Activated T-cell treated with anti-CD3 and anti-CD28 coated beads, Interleukin-2, amount 50 U/mL, for 24 hours (primary cell): ENCODE measurements around the gene SON.
"Not testable (repeated sequence)": the region's sequence is repeated elsewhere in the genome, so short reads cannot be mapped to it uniquely, and the experiment has no call there.

Source experiments
- DNase-seq: peaks from one replicate; pipeline ENCODE4 v3.0.0-alpha.2; 2020
- H3K27ac Mint-ChIP-seq: 2 replicates; pipeline ENCODE4 v1.8.0; 2020; ENCODE audit warnings: mild to moderate bottlenecking, mixed read lengths
- H3K27me3 Mint-ChIP-seq: 2 replicates; pipeline ENCODE4 v1.8.0; 2020; ENCODE audit warnings: mixed read lengths
- H3K36me3 Mint-ChIP-seq: 2 replicates; pipeline ENCODE4 v1.8.0; 2020; ENCODE audit warnings: low read depth, mixed read lengths
- H3K4me1 Mint-ChIP-seq: 2 replicates; pipeline ENCODE4 v1.8.0; 2020; ENCODE audit warnings: low read depth, mixed read lengths
- H3K4me3 Mint-ChIP-seq: 2 replicates; pipeline ENCODE4 v1.8.0; 2020; ENCODE audit warnings: mild to moderate bottlenecking, moderate library complexity, mixed read lengths
- H3K9me3 Mint-ChIP-seq: 2 replicates; pipeline ENCODE4 v1.8.0; 2020; ENCODE audit warnings: mixed read lengths

SON gene

GRCh38 chr21:33542640-33543504 is at the start of gene SON:
TSS of gene SON (plus strand) at chr21:33543038. CDS start at chr21:33543093, 55 bp downstream.
- Mint-ChIP-seq H3K27me3 (no peaks in the 10 kb centered on the region), H3K27ac (peak within 1 kb of the TSS; percentile 100), H3K36me3 (peaks cover 88% of the 10 kb centered on the region), H3K9me3 (no peaks in the 10 kb centered on the region), H3K4me1 (peaks cover 36% of the 10 kb centered on the region), H3K4me3 (peak within 1 kb of the TSS; percentile 96)
- peak; percentile 95 for DNase-seq

GRCh38 chr21:33493756-33494155 is 49.1 kb upstream of the SON start:
- Mint-ChIP-seq H3K27me3 (no peaks in the 10 kb centered on the region), H3K9me3 (no peaks in the 10 kb centered on the region), H3K36me3 (no peaks in the 10 kb centered on the region), H3K27ac (no peak overlapping the region), H3K4me1 (peaks cover 10% of the 10 kb centered on the region), H3K4me3 (no peak overlapping the region)
- no peak for DNase-seq

GRCh38 chr21:33495743-33496142 is 47.1 kb upstream of the SON start:
- H3K4me3 Mint-ChIP-seq: no peak overlapping the region
- H3K9me3 Mint-ChIP-seq: no peaks in the 10 kb centered on the region
- H3K4me1 Mint-ChIP-seq: peaks cover 8% of the 10 kb centered on the region
- DNase-seq: no peak
- H3K27me3 Mint-ChIP-seq: no peaks in the 10 kb centered on the region
- H3K27ac Mint-ChIP-seq: no peak overlapping the region
- no peaks in the 10 kb centered on the region for H3K36me3 Mint-ChIP-seq

GRCh38 chr21:33496345-33496744 is 46.5 kb upstream of the SON start:
- Mint-ChIP-seq H3K27ac (no peak overlapping the region), H3K4me3 (no peak overlapping the region), H3K9me3 (no peaks in the 10 kb centered on the region), H3K27me3 (no peaks in the 10 kb centered on the region), H3K4me1 (peaks cover 5% of the 10 kb centered on the region), H3K36me3 (peaks cover 2% of the 10 kb centered on the region)
- no peak for DNase-seq

- Mint-ChIP-seq H3K4me1 (no peaks in the 10 kb centered on the region), H3K4me3 (no peak overlapping the region), H3K36me3 (peaks cover 90% of the 10 kb centered on the region), H3K27ac (no peak overlapping the region), H3K27me3 (no peaks in the 10 kb centered on the region), H3K9me3 (no peaks in the 10 kb centered on the region)
- DNase-seq: no peak
Observed at GRCh38 chr21:33505833-33506232, 37.0 kb upstream of the SON start.

- not testable (repeated sequence) for H3K9me3 Mint-ChIP-seq, H3K4me3 Mint-ChIP-seq, DNase-seq, H3K27ac Mint-ChIP-seq, H3K27me3 Mint-ChIP-seq, H3K4me1 Mint-ChIP-seq
- peaks cover 95% of the 10 kb centered on the region for H3K36me3 Mint-ChIP-seq
Observed at GRCh38 chr21:33507003-33507402, 35.8 kb upstream of the SON start.

GRCh38 chr21:33510826-33511225 is 32.0 kb upstream of the SON start:
- Mint-ChIP-seq H3K4me1 (peaks cover 12% of the 10 kb centered on the region), H3K27me3 (no peaks in the 10 kb centered on the region), H3K4me3 (no peak overlapping the region), H3K27ac (no peak overlapping the region), H3K9me3 (no peaks in the 10 kb centered on the region), H3K36me3 (peaks cover 88% of the 10 kb centered on the region)
- no peak for DNase-seq

- no peak for DNase-seq
- no peak overlapping the region for H3K27ac Mint-ChIP-seq
- H3K36me3 Mint-ChIP-seq: peaks cover 87% of the 10 kb centered on the region
- no peaks in the 10 kb centered on the region for H3K27me3 Mint-ChIP-seq
- H3K4me1 Mint-ChIP-seq: peaks cover 12% of the 10 kb centered on the region
- H3K4me3 Mint-ChIP-seq: no peak overlapping the region
- no peaks in the 10 kb centered on the region for H3K9me3 Mint-ChIP-seq
Observed at GRCh38 chr21:33511639-33512038, 31.2 kb upstream of the SON start.

GRCh38 chr21:33512481-33512880 is 30.4 kb upstream of the SON start:
- DNase-seq: no peak
- peaks cover 12% of the 10 kb centered on the region for H3K4me1 Mint-ChIP-seq
- H3K9me3 Mint-ChIP-seq: no peaks in the 10 kb centered on the region
- H3K36me3 Mint-ChIP-seq: peaks cover 88% of the 10 kb centered on the region
- H3K4me3 Mint-ChIP-seq: no peak overlapping the region
- no peak overlapping the region for H3K27ac Mint-ChIP-seq
- no peaks in the 10 kb centered on the region for H3K27me3 Mint-ChIP-seq

- H3K27me3 Mint-ChIP-seq: no peaks in the 10 kb centered on the region
- no peak for DNase-seq
- H3K4me1 Mint-ChIP-seq: peaks cover 12% of the 10 kb centered on the region
- peak overlapping the region; percentile 27 for H3K27ac Mint-ChIP-seq
- peaks cover 88% of the 10 kb centered on the region for H3K36me3 Mint-ChIP-seq
- no peaks in the 10 kb centered on the region for H3K9me3 Mint-ChIP-seq
- H3K4me3 Mint-ChIP-seq: no peak overlapping the region
Observed at GRCh38 chr21:33514229-33514628, 28.6 kb upstream of the SON start.

- H3K9me3 Mint-ChIP-seq: no peaks in the 10 kb centered on the region
- DNase-seq: no peak
- peaks cover 12% of the 10 kb centered on the region for H3K4me1 Mint-ChIP-seq
- peak overlapping the region; percentile 41 for H3K27ac Mint-ChIP-seq
- no peak overlapping the region for H3K4me3 Mint-ChIP-seq
- H3K36me3 Mint-ChIP-seq: peaks cover 89% of the 10 kb centered on the region
- H3K27me3 Mint-ChIP-seq: no peaks in the 10 kb centered on the region
Observed at GRCh38 chr21:33518899-33519298, 23.9 kb upstream of the SON start.

GRCh38 chr21:33522297-33522952 is 20.4 kb upstream of the SON start:
- no peaks in the 10 kb centered on the region for H3K4me1 Mint-ChIP-seq

GRCh38 chr21:33522953-33523349 is 19.9 kb upstream of the SON start:
- H3K36me3 Mint-ChIP-seq: peaks cover 88% of the 10 kb centered on the region
- H3K4me1 Mint-ChIP-seq: no peaks in the 10 kb centered on the region
- H3K9me3 Mint-ChIP-seq: no peaks in the 10 kb centered on the region
- H3K4me3 Mint-ChIP-seq: no peak overlapping the region
- H3K27ac Mint-ChIP-seq: no peak overlapping the region
- no peaks in the 10 kb centered on the region for H3K27me3 Mint-ChIP-seq
- DNase-seq: no peak

More at GRCh38 chr21:33522297-33522952, 20.4 kb upstream of the SON start:
- Mint-ChIP-seq H3K4me3 (no peak overlapping the region), H3K27me3 (no peaks in the 10 kb centered on the region), H3K36me3 (peaks cover 88% of the 10 kb centered on the region), H3K27ac (no peak overlapping the region), H3K9me3 (no peaks in the 10 kb centered on the region)
- DNase-seq: no peak

- peaks cover 3% of the 10 kb centered on the region for H3K4me1 Mint-ChIP-seq
- no peaks in the 10 kb centered on the region for H3K9me3 Mint-ChIP-seq
- no peak overlapping the region for H3K4me3 Mint-ChIP-seq
- no peak overlapping the region for H3K27ac Mint-ChIP-seq
- no peak for DNase-seq
- peaks cover 97% of the 10 kb centered on the region for H3K36me3 Mint-ChIP-seq
- no peaks in the 10 kb centered on the region for H3K27me3 Mint-ChIP-seq
Observed at GRCh38 chr21:33531007-33531406, 11.8 kb upstream of the SON start.

GRCh38 chr21:33537212-33537611 is 5.6 kb upstream of the SON start:
- H3K4me3 Mint-ChIP-seq: no peak overlapping the region
- no peak overlapping the region for H3K27ac Mint-ChIP-seq
- H3K4me1 Mint-ChIP-seq: peaks cover 34% of the 10 kb centered on the region
- no peak for DNase-seq
- H3K9me3 Mint-ChIP-seq: no peaks in the 10 kb centered on the region
- H3K36me3 Mint-ChIP-seq: peaks cover 95% of the 10 kb centered on the region
- H3K27me3 Mint-ChIP-seq: no peaks in the 10 kb centered on the region
